GM21825 (cell line): Measurements from ENCODE around the gene NEU1.
"Not testable (repeated sequence)": the region's sequence is repeated elsewhere in the genome, so short reads cannot be mapped to it uniquely, and the experiment has no call there.

ENCODE experiments used
- ATAC-seq: cut with Tn5 transposase; IDR thresholded peaks from one replicate; pipeline ENCODE4 v1.9.1; 2021; ENCODE audit warnings: mild to moderate bottlenecking, moderate library complexity; ENCODE audit not compliant: unreplicated experiment

The NEU1 gene

GRCh38 chr6:31875877-31876276 is 13.3 kb upstream of the NEU1 start:
- ATAC-seq: no peak

- no peak for ATAC-seq
Measured at GRCh38 chr6:31874836-31875572, 12.4 kb upstream of the NEU1 start.

GRCh38 chr6:31874084-31874670 is 11.6 kb upstream of the NEU1 start:
- no peak for ATAC-seq

GRCh38 chr6:31871046-31871659 is 8.5 kb upstream of the NEU1 start:
- no peak for ATAC-seq

DNA sequence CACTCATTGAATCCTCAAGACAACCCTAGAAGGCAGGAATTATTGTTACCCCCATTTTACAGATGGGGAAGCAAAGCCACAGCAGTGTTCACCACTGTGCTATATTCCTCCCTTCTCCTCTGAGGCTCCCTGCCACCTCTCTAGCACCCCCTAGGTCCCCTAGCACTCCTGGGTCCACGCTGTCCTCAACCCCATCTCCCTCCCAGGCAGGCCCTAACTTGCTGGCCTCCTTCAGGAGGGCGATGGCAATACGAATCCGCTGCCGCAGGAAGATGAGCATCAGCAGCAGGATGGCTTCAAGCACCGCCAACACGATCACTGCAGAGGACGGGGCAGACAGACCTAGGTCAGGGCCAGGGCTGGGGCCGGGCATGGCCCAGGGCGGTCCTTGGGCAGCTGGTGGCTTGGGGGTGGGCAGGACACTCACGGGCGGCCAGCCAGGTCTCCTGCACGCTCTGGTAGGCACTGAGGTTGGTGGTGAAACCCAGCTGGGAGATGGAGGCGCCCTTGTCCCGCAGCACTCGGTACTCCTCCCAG is 7.8 kb upstream of the NEU1 start:
- no peak for ATAC-seq

GRCh38 chr6:31869343-31869742 is 6.7 kb upstream of the NEU1 start:
- no peak for ATAC-seq

- ATAC-seq: not testable (repeated sequence)
Measured at GRCh38 chr6:31868658-31868971, 6.0 kb upstream of the NEU1 start.

DNA sequence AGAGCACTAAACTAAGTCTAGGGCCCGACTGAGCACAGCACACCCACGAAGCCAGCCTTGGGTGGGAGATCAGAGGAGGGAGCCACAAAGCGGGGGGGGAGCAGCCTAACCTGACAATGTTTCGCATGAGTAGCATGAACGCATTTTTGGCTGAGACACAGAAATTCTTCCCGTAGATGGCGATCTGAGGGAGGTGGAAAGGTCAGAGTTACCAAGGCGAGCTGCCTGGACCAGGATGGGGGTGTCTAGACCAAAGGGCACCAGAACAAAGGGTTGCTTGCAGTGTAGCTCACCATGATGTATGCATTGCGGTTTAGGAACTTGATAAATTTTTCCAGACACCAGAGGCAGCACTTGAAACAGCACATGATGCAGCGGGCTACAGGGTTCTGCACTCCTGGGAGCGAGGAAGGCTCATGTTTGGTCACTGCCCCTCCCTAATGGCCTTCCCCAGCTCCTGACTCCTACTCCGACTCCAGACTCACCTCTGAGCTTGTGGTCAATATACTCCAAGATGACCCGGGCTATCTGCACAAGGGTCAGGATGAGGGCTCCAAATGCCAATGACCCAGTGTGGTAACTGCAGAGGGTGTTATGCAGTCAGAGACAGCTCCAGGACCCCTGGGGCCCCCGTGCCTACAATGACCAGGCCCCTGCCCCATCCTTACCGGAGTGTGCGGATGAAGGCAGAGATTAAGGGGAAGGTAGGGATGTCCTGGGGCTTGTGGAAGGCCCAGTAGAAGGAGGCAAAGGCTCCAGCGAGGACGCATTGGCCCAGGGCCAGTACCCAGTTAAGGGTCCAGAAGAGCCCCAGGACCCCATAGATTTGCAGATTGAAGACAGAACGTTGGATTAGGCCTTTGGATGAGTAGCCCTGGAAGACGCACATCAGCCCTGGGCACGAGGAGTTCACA is 2.8 kb upstream of the NEU1 start:
- no peak for ATAC-seq

GRCh38 chr6:31864818-31865204 is 2.2 kb upstream of the NEU1 start:
- ATAC-seq: no peak

DNA sequence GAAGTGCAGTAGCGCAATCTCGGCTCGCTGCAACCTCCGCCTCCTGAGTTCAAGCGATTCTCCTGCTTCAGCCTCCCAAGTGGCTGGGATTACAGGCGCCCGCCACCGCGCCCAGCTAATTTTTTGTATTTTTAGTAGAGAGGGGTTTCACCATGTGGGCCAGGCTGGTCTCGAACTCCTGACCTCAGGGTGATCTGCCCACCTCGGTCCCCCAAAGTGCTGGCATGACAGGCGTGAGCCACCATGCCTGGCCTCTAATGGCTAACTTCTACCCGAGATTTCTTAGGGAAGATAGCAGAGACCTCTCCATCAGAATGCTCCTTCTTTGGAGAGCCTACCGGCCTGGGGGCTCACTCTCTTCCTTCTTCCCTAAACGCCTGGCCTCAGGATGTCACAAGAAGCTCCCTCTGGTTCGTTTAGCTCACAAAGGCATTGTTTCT is 1.5 kb upstream of the NEU1 start:
- not testable (repeated sequence) for ATAC-seq

GRCh38 chr6:31861919-31862343 is 690 bp downstream of the NEU1 start:
- no peak for ATAC-seq

- no peak for ATAC-seq
Measured at GRCh38 chr6:31861150-31861549, 1.5 kb downstream of the NEU1 start.

DNA sequence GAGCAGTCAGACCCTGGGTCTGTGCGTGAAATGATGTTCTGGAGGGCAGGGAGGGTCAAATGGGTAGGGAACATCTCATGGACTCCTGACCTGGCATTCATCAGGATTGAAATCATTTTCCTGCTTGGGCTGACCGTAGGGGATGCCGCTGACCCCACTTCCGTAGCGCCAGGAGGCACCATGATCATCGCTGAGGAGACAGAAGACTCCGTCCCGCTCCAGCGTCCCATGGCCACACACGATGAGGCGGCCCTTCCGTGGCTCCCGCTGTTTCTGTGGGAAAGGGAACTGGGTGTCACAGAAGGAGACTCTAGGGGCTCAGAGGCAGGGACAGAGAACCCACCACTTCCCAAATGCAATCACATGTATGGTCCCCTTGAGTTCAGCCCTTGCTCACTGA is 2.3 kb downstream of the NEU1 start:
- ATAC-seq: no peak

- ATAC-seq: no peak
Measured at GRCh38 chr6:31859923-31860322, 2.7 kb downstream of the NEU1 start.

GRCh38 chr6:31858707-31859106 is 3.9 kb downstream of the NEU1 start:
- ATAC-seq: no peak

DNA sequence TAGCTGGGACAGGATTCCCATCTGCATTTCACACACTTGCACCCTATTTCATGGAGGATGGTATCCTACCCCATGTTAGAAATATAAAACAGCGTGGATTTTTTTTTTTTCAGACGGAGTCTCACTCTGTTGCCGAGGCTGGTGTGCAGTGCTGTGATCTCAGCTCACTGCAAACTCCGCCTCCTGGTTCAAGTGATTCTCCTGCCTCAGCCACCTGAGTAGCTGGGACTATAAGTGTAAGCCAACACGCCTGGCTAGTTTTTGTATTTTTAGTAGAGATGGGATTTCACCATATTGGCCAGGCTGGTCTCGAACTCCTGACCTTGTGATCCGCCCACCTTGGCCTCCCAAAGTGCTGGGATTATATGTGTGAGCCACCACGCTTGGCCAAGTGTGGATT is 4.8 kb downstream of the NEU1 start:
- not testable (repeated sequence) for ATAC-seq

DNA sequence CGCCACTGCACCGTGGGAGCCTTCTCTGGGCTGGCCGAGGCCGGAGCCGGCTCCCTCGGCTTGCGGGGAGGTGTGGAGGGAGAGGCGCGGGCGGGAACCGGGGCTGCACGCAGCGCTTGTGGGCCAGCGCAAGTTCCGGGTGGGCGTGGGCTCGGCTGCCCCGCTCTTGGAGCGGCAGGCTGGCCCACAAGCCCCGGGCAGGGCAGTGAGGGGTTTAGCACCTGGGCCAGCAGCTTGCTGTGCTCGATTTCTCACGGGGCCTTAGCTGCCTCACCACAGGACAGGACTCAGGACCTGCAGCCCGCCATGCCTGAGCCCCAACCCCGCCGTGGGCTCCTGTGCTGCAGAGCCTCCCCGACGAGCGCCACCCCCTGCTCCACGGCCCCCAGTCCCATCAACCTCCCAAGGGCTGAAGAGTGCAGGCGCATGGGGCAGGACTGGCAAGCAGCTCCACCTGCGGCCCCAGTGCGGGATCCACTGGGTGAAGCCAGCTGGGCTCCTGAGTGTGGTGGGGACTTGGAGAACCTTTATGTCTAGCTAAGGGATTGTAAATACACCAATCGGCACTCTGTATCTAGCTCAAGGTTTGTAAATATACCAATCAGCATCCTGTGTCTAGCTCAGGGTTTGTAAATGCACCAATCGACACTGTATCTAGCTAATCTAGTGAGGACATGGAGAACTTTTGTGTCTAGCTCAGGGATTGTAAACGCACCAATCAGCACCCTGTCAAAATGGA is 10.5 kb downstream of the NEU1 start:
- ATAC-seq: not testable (repeated sequence)

GRCh38 chr6:31851485-31851832 is 11.2 kb downstream of the NEU1 start:
- ATAC-seq: no peak

DNA sequence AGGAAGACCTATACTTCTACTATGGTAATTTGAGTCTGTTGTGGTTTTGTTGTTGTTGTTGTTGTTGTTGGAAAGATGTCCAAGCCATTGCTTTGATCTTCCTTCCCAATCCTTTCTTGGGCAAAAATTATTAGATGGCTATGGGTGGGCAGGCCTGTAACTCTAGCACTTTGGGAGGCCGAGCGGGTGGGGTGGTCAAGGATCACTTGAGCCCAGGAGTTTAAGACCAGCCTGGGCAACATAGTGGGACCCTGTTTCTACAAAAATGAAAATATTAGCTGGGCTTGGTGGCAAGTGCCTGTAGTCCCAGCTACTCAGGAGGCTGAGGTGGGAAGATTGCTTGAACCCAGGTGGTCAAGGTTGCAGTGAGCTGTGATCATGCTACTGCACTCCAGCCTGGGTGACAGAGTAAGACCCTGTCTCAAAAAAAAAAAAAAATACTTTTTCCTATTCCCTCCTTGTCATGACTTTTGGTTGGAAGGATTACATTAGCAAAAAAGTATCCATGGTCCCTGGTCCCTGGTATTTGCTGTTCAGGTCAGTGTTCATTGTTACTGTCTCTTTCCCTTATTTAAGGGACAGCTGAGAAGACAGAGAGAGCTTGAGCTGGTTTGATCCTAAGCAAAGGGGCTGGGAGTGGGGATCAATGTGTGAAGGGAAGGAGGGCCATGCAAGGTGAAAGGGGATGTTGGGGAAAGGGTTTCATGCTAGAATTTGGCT is 11.7 kb downstream of the NEU1 start:
- no peak for ATAC-seq
